Left ventricle myocardium superior (tissue), 1 donor: ENCODE data around the gene LIFR. TPM values are rescaled to one million over a fixed set of nuclear protein-coding genes. Genes with fewer than 3 reads are reported as not detected.
"Not testable (repeated sequence)": the region's sequence is repeated elsewhere in the genome, so short reads cannot be mapped to it uniquely, and the experiment has no call there.

Source experiments
- ATAC-seq: fragments of 200-7000 bp; cut with Tn5 transposase; one replicate; pipeline ENCODE4 v1.9.1; 2020; ENCODE audit warnings: mild to moderate bottlenecking, moderate library complexity
- DNase-seq: peaks from one replicate; pipeline ENCODE4 v3.0.0-alpha.2; 2020
- intact Hi-C: fragments of 100-400 bp; cut with micrococcal nuclease; formaldehyde crosslinking; loops from one replicate; pipeline ENCODE4 v1.11.0; 2022
- total RNA-seq: library from RNA; stranded (reverse); fragmentation: NEBNext Ultra II Directional; extraction: Animal tissue kit (Norgen Biotek cat#: 25700); gene quantifications from one replicate; pipeline ENCODE4 v1.2.1, GENCODE V29; 2021
- donor health status: DM: no; HTN: yes; CAD: no; lungs with severe emphysema.

LIFR gene
- total RNA-seq, 1 donor from 2014 or later = 61.1 TPM

- ATAC-seq = no peak
- no peak for DNase-seq
- intact Hi-C loops = no loop called here
Observed at GRCh38 chr5:38533286-38534155, 22.9 kb downstream of the LIFR start.

GRCh38 chr5:38532165-38532669, 24.2 kb downstream of the LIFR start:
- DNase-seq (no peak), ATAC-seq (peak; percentile 79)
- intact Hi-C loops = no loop called here

GRCh38 chr5:38531518-38531917, 24.9 kb downstream of the LIFR start:
- no peak for DNase-seq
- intact Hi-C loops = no loop called here
- ATAC-seq = no peak

GRCh38 chr5:38529955-38530646, 26.3 kb downstream of the LIFR start:
- DNase-seq = peak; percentile 48
- ATAC-seq = peak; percentile 60
- intact Hi-C loops = no loop called here

GRCh38 chr5:38528162-38528703, 28.2 kb downstream of the LIFR start:
- ATAC-seq (peak; percentile 17), DNase-seq (no peak)
- intact Hi-C loops = no loop called here

GRCh38 chr5:38527475-38527874, 29.0 kb downstream of the LIFR start:
- intact Hi-C loops = no loop called here
- DNase-seq (no peak), ATAC-seq (no peak)

GRCh38 chr5:38524022-38524421, 32.4 kb downstream of the LIFR start:
- intact Hi-C loops = no loop called here
- no peak for ATAC-seq

GRCh38 chr5:38519476-38519875, 37.0 kb downstream of the LIFR start:
- intact Hi-C loops = no loop called here
- DNase-seq (no peak), ATAC-seq (peak; percentile 65)

More at GRCh38 chr5:38524022-38524421, 32.4 kb downstream of the LIFR start:
- DNase-seq = no peak

- ATAC-seq (no peak), DNase-seq (no peak)
- intact Hi-C loops = no loop called here
Observed at GRCh38 chr5:38518341-38518740, 38.1 kb downstream of the LIFR start.

- ATAC-seq, DNase-seq, intact Hi-C loops: not testable (repeated sequence)
Observed at GRCh38 chr5:38516649-38517048, 39.8 kb downstream of the LIFR start.

GRCh38 chr5:38515646-38516045, 40.8 kb downstream of the LIFR start:
- intact Hi-C loops = no loop called here
- ATAC-seq (peak; percentile 63), DNase-seq (no peak)

- ATAC-seq = no peak
- DNase-seq = no peak
- intact Hi-C loops = no loop called here
Observed at GRCh38 chr5:38515092-38515491, 41.4 kb downstream of the LIFR start.

GRCh38 chr5:38509185-38509584, 47.3 kb downstream of the LIFR start:
- DNase-seq (no peak), ATAC-seq (no peak)
- intact Hi-C loops = no loop called here

- intact Hi-C loops = no loop called here
- ATAC-seq = no peak
- DNase-seq = no peak
Observed at GRCh38 chr5:38506302-38506701, 50.1 kb downstream of the LIFR start.

- DNase-seq (no peak), ATAC-seq (no peak)
- intact Hi-C loops = no loop called here
Observed at GRCh38 chr5:38500573-38501260, 55.7 kb downstream of the LIFR start.

GRCh38 chr5:38497946-38498345, 58.5 kb downstream of the LIFR start:
- peak; percentile 54 for ATAC-seq
- intact Hi-C loops = no loop called here
- no peak for DNase-seq

- DNase-seq = no peak
- no peak for ATAC-seq
- intact Hi-C loops = no loop called here
Observed at GRCh38 chr5:38494763-38495162, 61.7 kb downstream of the LIFR start.

GRCh38 chr5:38494175-38494574, 62.3 kb downstream of the LIFR start:
- DNase-seq (no peak), ATAC-seq (no peak)
- intact Hi-C loops = no loop called here

- DNase-seq = no peak
- intact Hi-C loops = no loop called here
- no peak for ATAC-seq
Observed at GRCh38 chr5:38483805-38484398, 72.5 kb downstream of the LIFR start.
